Neuronal stem cell (in vitro differentiated cells): ENCODE measurements around the gene METTL24.

Experiments
- DNase-seq: peaks from one replicate; pipeline ENCODE4 v3.0.0-alpha.2; 2013; ENCODE audit warnings: low spot score
- H2AFZ ChIP-seq: one replicate; pipeline ENCODE4 v1.6.1; 2013; ENCODE audit warnings: mild to moderate bottlenecking, low read length, inconsistent platforms
- H2AK5ac ChIP-seq: 2 replicates; pipeline ENCODE4 v1.6.1; 2013; ENCODE audit warnings: low read depth, mild to moderate bottlenecking, inconsistent platforms, low read length, moderate library complexity, mixed read lengths
- H2BK120ac ChIP-seq: 2 replicates; pipeline ENCODE4 v1.6.1; 2013; ENCODE audit warnings: low read depth, mild to moderate bottlenecking, inconsistent platforms, low read length, moderate library complexity, mixed read lengths
- H2BK12ac ChIP-seq: one replicate; pipeline ENCODE4 v1.6.1; 2013; ENCODE audit warnings: low read length, inconsistent platforms
- H2BK15ac ChIP-seq: 2 replicates; pipeline ENCODE4 v1.6.1; 2013; ENCODE audit warnings: mild to moderate bottlenecking, low read length, inconsistent platforms, mixed read lengths
- H2BK5ac ChIP-seq: one replicate; pipeline ENCODE4 v1.6.1; 2013; ENCODE audit warnings: inconsistent platforms, mild to moderate bottlenecking, low read length, moderate library complexity
- H3K14ac ChIP-seq: one replicate; pipeline ENCODE4 v1.6.1; 2013; ENCODE audit warnings: low read length, inconsistent platforms
- H3K18ac ChIP-seq: 2 replicates; pipeline ENCODE4 v1.6.1; 2013; ENCODE audit warnings: low read length, inconsistent platforms
- H3K23ac ChIP-seq: 2 replicates; pipeline ENCODE4 v1.6.1; 2013; ENCODE audit warnings: low read depth, mild to moderate bottlenecking, mixed read lengths, low read length, inconsistent platforms; ENCODE audit not compliant: poor library complexity
- H3K27ac ChIP-seq: replicated peaks from 3 replicates; pipeline ENCODE4 v1.5.1; 2013; ENCODE audit warnings: low read length, inconsistent platforms
- H3K27me3 ChIP-seq, 3 experiments: 2 replicates each; pipeline ENCODE4 v1.6.1; 2013; ENCODE audit warnings: low read length in 3 of 3, mild to moderate bottlenecking in 2 of 3, inconsistent platforms in 1 of 3, low read depth in 1 of 3, mixed read lengths in 1 of 3, moderate library complexity in 1 of 3; ENCODE audit not compliant: control insufficient read depth in 3 of 3, insufficient read depth in 3 of 3
- H3K36me3 ChIP-seq, 2 donors: replicated peaks in 1 of 2; 2 replicates each; pipeline ENCODE4 v1.6.1; 2013; ENCODE audit warnings: low read length in 2 of 2; ENCODE audit not compliant: control insufficient read depth in 2 of 2, insufficient read depth in 2 of 2
- H3K4ac ChIP-seq: 2 replicates; pipeline ENCODE4 v1.6.1; 2013; ENCODE audit warnings: inconsistent platforms, mild to moderate bottlenecking, low read length, moderate library complexity
- H3K4me1 ChIP-seq, 2 donors: 1 replicate in 1 of 2; 2 replicates in 1 of 2; pipeline ENCODE4 v1.6.1; 2013; ENCODE audit warnings: low read length in 2 of 2, low read depth in 1 of 2; ENCODE audit not compliant: control insufficient read depth in 2 of 2, insufficient read depth in 1 of 2
- H3K4me2 ChIP-seq: one replicate; pipeline ENCODE4 v1.6.1; 2013; ENCODE audit warnings: mild to moderate bottlenecking, low read length, inconsistent platforms; ENCODE audit not compliant: insufficient read depth, poor library complexity, severe bottlenecking
- H3K4me3 ChIP-seq, 2 donors: 2 replicates each; pipeline ENCODE4 v1.5.1; 2013; ENCODE audit warnings: low read length in 2 of 2, mild to moderate bottlenecking in 2 of 2, inconsistent platforms in 1 of 2, moderate library complexity in 1 of 2
- H3K79me1 ChIP-seq: one replicate; pipeline ENCODE4 v1.6.1; 2013; ENCODE audit warnings: low read depth, mild to moderate bottlenecking, inconsistent platforms, low read length, moderate library complexity
- H3K9ac ChIP-seq: one replicate; pipeline ENCODE4 v1.6.1; 2013; ENCODE audit warnings: mild to moderate bottlenecking, low read depth, low read length, inconsistent platforms; ENCODE audit not compliant: poor library complexity
- H3K9me3 ChIP-seq, 2 donors: replicated peaks in 1 of 2; 2 replicates each; pipeline versions ENCODE3 to v1.6.1; 2013; ENCODE audit warnings: low read length in 2 of 2, mild to moderate bottlenecking in 2 of 2, inconsistent platforms in 1 of 2, low read depth in 1 of 2, mixed read lengths in 1 of 2, moderate library complexity in 1 of 2; ENCODE audit not compliant: control insufficient read depth in 2 of 2, insufficient read depth in 1 of 2
- H4K8ac ChIP-seq: one replicate; pipeline ENCODE4 v1.6.1; 2013; ENCODE audit warnings: low read depth, mild to moderate bottlenecking, inconsistent platforms, low read length, moderate library complexity
- H4K91ac ChIP-seq: one replicate; pipeline ENCODE4 v1.6.1; 2013; ENCODE audit warnings: low read length, low read depth, mild to moderate bottlenecking, inconsistent platforms; ENCODE audit not compliant: poor library complexity
- WGBS, 2 donors: extraction: QIAGEN DNeasy Blood & Tissue Kit; methylation state at CpG; one replicate each; pipeline ENCODE4 v1.1.7; 2013; ENCODE audit warnings: missing lambda C conversion rate in 2 of 2, mixed read lengths in 1 of 2; ENCODE audit not compliant: insufficient read length in 2 of 2, insufficient replicate concordance in 1 of 2; ENCODE audit errors: extremely low coverage in 2 of 2; 5-methylcytosine and 5-hydroxymethylcytosine counted together

METTL24 gene

GRCh38 chr6:110368284-110368683, 10.1 kb upstream of the METTL24 start:
- no peak overlapping the region for H3K27ac ChIP-seq

GRCh38 chr6:110367825-110368224, 9.7 kb upstream of the METTL24 start:
- Histone ChIP-seq H3K9me3 (no peaks in the 10 kb centered on the region), H4K8ac (no peak overlapping the region), H3K4ac (no peak overlapping the region), H3K18ac (no peak overlapping the region), H3K23ac (no peak overlapping the region), H2BK12ac (no peak overlapping the region), H3K27ac (no peak overlapping the region), H2BK5ac (no peak overlapping the region), H3K36me3 (no peaks in the 10 kb centered on the region), H2AFZ (no peak overlapping the region), H3K27me3 (no peaks in the 10 kb centered on the region), H3K79me1 (no peaks in the 10 kb centered on the region), H3K4me1 (peaks cover 23 to 44% of the 10 kb centered on the region in 2 donors), H4K91ac (no peak overlapping the region), H2BK15ac (no peak overlapping the region), H3K4me2 (no peak overlapping the region), H3K14ac (no peak overlapping the region), H2AK5ac (no peak overlapping the region), H3K9ac (no peak overlapping the region), H3K4me3 (no peak overlapping the region), H2BK120ac (no peak overlapping the region)
- no peak for DNase-seq
- no CpG with 5 or more reads among the region's 1 CpG for WGBS, 2 donors

More at GRCh38 chr6:110368284-110368683, 10.1 kb upstream of the METTL24 start:
- H3K23ac ChIP-seq, result no peak overlapping the region
- no peak overlapping the region for H3K18ac ChIP-seq
- peak; percentile 47 for DNase-seq
- H2AFZ ChIP-seq, result no peak overlapping the region
- H3K36me3 ChIP-seq, result no peaks in the 10 kb centered on the region
- H4K8ac ChIP-seq, result no peak overlapping the region
- no peak overlapping the region for H3K9ac ChIP-seq
- no peak overlapping the region for H2BK5ac ChIP-seq
- H3K79me1 ChIP-seq, result no peaks in the 10 kb centered on the region
- H3K14ac ChIP-seq, result no peak overlapping the region
- no peak overlapping the region for H3K4me3 ChIP-seq
- peaks cover 23 to 44% of the 10 kb centered on the region in 2 donors for H3K4me1 ChIP-seq
- no peak overlapping the region for H2AK5ac ChIP-seq
- no peak overlapping the region for H4K91ac ChIP-seq
- no peak overlapping the region for H3K4ac ChIP-seq
- no peaks in the 10 kb centered on the region for H3K27me3 ChIP-seq
- no peak overlapping the region for H2BK15ac ChIP-seq
- H3K4me2 ChIP-seq, result no peak overlapping the region
- H2BK120ac ChIP-seq, result no peak overlapping the region
- no CpG with 5 or more reads among the region's 2 CpGs for WGBS, 2 donors
- no peaks in the 10 kb centered on the region for H3K9me3 ChIP-seq
- no peak overlapping the region for H2BK12ac ChIP-seq

GRCh38 chr6:110366975-110367374, 8.8 kb upstream of the METTL24 start:
- Histone ChIP-seq H3K27ac (no peak overlapping the region), H3K18ac (peak overlapping the region; percentile 15), H3K9me3 (no peaks in the 10 kb centered on the region), H2AK5ac (no peak overlapping the region), H4K8ac (no peak overlapping the region), H2BK120ac (no peak overlapping the region), H2BK15ac (no peak overlapping the region), H4K91ac (no peak overlapping the region), H3K14ac (no peak overlapping the region), H3K4ac (no peak overlapping the region), H3K27me3 (no peaks in the 10 kb centered on the region), H3K4me2 (no peak overlapping the region), H3K23ac (no peak overlapping the region), H2BK5ac (no peak overlapping the region), H2BK12ac (no peak overlapping the region), H3K4me3 (no peak overlapping the region), H3K9ac (no peak overlapping the region), H3K36me3 (no peaks in the 10 kb centered on the region), H3K4me1 (peaks cover 23 to 44% of the 10 kb centered on the region in 2 donors), H3K79me1 (no peaks in the 10 kb centered on the region), H2AFZ (peak overlapping the region; percentile 54)
- WGBS, 2 donors, result no CpG with 5 or more reads among the region's 2 CpGs
- no peak for DNase-seq

DNA sequence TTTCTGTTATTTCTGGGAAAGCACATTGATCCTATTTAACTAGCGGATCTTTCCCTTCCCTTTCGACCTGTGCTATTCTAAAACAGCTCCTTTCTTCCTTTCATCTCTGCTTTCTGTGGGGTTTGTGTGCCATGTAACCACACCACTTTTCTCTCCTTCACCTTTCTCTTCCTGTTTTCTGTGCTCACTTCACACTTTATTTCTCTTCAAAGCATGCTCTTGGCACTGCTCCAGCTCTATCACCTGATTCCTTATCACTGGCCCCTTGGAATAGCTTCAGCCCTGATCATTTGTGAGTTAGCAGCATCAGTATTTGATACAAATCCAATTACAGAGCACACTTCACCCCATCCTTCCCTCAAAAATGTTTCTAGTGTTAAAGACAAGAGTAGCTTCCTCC, 8.1 kb upstream of the METTL24 start:
- DNase-seq, result no peak
- H2BK15ac ChIP-seq, result no peak overlapping the region
- H2BK5ac ChIP-seq, result no peak overlapping the region
- H3K9ac ChIP-seq, result no peak overlapping the region
- H3K9me3 ChIP-seq, result peaks cover 2 to 5% of the 10 kb centered on the region in 2 donors
- H3K27ac ChIP-seq, result no peak overlapping the region
- H3K4me3 ChIP-seq, result no peak overlapping the region
- H3K27me3 ChIP-seq, result no peaks in the 10 kb centered on the region
- no peaks in the 10 kb centered on the region for H3K36me3 ChIP-seq
- H3K23ac ChIP-seq, result no peak overlapping the region
- no peak overlapping the region for H4K91ac ChIP-seq
- no peak overlapping the region for H2BK12ac ChIP-seq
- no peaks in the 10 kb centered on the region for H3K79me1 ChIP-seq
- no peak overlapping the region for H3K4me2 ChIP-seq
- no peak overlapping the region for H3K4ac ChIP-seq
- H2AK5ac ChIP-seq, result no peak overlapping the region
- H3K18ac ChIP-seq, result no peak overlapping the region
- H3K14ac ChIP-seq, result no peak overlapping the region
- H2BK120ac ChIP-seq, result no peak overlapping the region
- H4K8ac ChIP-seq, result no peak overlapping the region
- H3K4me1 ChIP-seq, result peaks cover 22 to 44% of the 10 kb centered on the region in 2 donors
- WGBS, 2 donors, result no CpG with 5 or more reads among the region's 2 CpGs
- H2AFZ ChIP-seq, result peak overlapping the region; percentile 54
